ENCODE results near the gene RPN1. TPM values are rescaled to one million over a fixed set of nuclear protein-coding genes. Genes with fewer than 3 reads are reported as not detected.

RPN1 gene
- total and polyA plus RNA-seq, 2 of the 8 experiments (the other 6 are each of a cell fraction or from before 2014, with no cell fraction given), result 165 to 211 TPM

DNA sequence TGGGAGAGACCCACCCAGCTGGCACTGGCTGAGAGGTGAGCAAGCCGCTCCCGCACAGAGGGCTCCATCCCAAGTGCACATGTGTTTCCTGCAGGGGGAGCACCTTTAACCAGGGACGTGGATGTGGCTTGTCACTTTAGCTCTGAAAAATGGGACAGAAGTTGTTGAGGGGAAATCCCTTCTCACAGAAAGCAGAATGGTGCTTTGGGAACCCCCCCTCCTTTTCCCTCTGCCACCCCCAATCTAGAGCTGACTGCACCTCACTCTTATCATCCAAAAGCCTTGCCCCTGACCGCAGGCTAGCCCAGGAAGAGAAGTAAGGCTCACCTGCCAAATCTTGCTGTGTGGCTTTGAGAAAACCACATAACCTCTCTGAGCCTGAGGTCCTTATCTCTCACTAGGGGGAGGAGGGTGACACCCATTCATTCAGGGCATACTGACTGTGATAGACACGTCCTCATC, 77.9 kb downstream of the RPN1 start (continued):
- no peak for TF ChIP-seq KDM5A (IDR thresholded peaks at IDR 0.05; ENCODE audit: low read length)
- TF ChIP-seq HDAC2 (IDR thresholded peaks at IDR 0.05; ENCODE audit: borderline replicate concordance in 1 of 2, low read depth in 2 of 2, low read length in 2 of 2), result peak in 1 of 2 experiments; percentile 57; a peak in 1 of 4 replicates
- TF ChIP-seq NANOG (IDR thresholded peaks at IDR 0.05; ENCODE audit: insufficient read depth, low read depth, low read length, poor library complexity, severe bottlenecking), result no peak
- no peak for TF ChIP-seq JUND (IDR thresholded peaks at IDR 0.05; ENCODE audit: low read length)
- TF ChIP-seq, protein P1, sequence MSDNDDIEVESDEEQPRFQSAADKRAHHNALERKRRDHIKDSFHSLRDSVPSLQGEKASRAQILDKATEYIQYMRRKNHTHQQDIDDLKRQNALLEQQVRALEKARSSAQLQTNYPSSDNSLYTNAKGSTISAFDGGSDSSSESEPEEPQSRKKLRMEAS (IDR thresholded peaks at IDR 0.05), result peak; percentile 52; the same call in 1 of the 2 replicates
- no peak for TF ChIP-seq BRCA1 (IDR thresholded peaks at IDR 0.05; ENCODE audit: low read depth, low read length)
- TF ChIP-seq KDM1A (IDR thresholded peaks at IDR 0.05; ENCODE audit: borderline replicate concordance, low read length), result peak; percentile 92; the same call in 1 of the 2 replicates
- TF ChIP-seq SUZ12 (IDR thresholded peaks at IDR 0.05; ENCODE audit: low read length), result no peak
- no peak for TF ChIP-seq KDM4A (IDR thresholded peaks at IDR 0.05; ENCODE audit: low read depth, low read length, severe bottlenecking)
- no peak for TF ChIP-seq BACH1 (IDR thresholded peaks at IDR 0.05; ENCODE audit: low read length)
